Measurements from ENCODE around the gene PIGBOS1.

PIGBOS1 gene

DNA sequence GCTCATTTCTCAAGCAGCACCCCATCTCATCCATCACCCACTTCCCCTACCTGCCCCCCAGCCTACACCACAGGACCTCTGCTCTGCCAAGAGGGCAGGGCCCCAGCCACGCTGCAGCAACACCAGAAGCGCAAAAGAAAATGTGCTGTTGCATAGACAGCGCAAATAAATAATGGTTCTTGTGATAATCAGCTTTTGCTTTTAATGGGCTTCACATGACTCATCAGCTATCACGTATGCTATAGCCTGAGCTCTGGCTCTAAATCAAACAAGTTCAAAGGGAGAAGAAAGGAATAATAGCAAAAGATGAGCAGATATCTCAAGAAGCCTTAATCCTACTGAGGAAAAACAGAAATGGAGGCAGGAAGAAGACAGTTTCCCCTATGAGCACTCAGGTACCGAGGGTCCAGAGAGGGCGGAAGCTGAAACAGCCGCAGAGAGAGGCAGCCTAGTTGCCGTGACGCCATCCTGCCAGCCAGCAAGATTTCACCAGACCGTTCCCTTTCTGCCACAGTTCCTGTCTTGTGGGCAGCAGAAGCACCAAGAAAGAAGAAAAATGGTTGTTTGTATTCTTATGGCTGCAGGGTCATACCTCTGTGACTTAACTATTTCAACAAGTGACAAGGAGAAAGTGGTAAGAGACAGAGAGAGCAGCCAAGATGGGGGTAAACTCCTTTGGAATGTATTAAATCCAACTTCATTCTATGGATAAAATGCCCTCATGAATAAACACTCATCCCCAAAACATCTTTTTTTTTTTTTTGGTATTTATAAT is 51.3 kb downstream of the PIGBOS1 start:
- H3K4me3 ChIP-seq (ENCODE audit: low read depth in 1 of 2, low read length in 1 of 2): peak overlapping the region; percentile 33 to 57
- peak overlapping the region; percentile 94 for H3K27ac ChIP-seq
- peaks cover 83 to 88% of the 10 kb centered on the region in 2 experiments for H3K4me1 ChIP-seq (ENCODE audit: control insufficient read depth in 1 of 2, insufficient read depth in 1 of 2, low read depth in 1 of 2, low read length in 1 of 2)
- no peak for TF ChIP-seq CTCF (IDR thresholded peaks at IDR 0.05)
- peaks cover 14% of the 10 kb centered on the region for H3K36me3 ChIP-seq
- no peaks in the 10 kb centered on the region for H3K9me3 ChIP-seq
- H3K27me3 ChIP-seq: no peaks in the 10 kb centered on the region

Measured in neutrophil (primary cell).